MCF 10A (cell line): Measurements from ENCODE around the gene CFAP43. TPM values are rescaled to one million over a fixed set of nuclear protein-coding genes. Genes with fewer than 3 reads are reported as not detected.
A peak's percentile ranks its signal among the peaks of the same experiment; 100 is the strongest.

Experiments used
- BruUV-seq: library from RNA; stranded (reverse); fragments of 400-500 nt; replicated peaks from 2 replicates; lab custom pipeline; 2021; lab: Mats Ljungman, UMichigan
- CTCF ChIA-PET: fragments of 300-600 bp; sonication (Branson Sonifier 250); formaldehyde crosslinking; extraction: SDS; loops from one replicate; lab custom pipeline; 2021; ENCODE audit warnings: antibody characterized with exemption, inconsistent platforms; lab: Yijun Ruan, JAX
- POLR2A ChIA-PET: fragments of 300-600, 350-650 bp; sonication (Branson Sonifier 250); formaldehyde crosslinking; extraction: SDS; loops from one replicate; lab custom pipeline; 2020; ENCODE audit warnings: antibody characterized with exemption, inconsistent platforms; lab: Yijun Ruan, JAX
- DNase-seq: peaks from one replicate; pipeline ENCODE4 v3.0.0-alpha.2; 2018; ENCODE audit not compliant: unreplicated experiment
- H3K27ac Mint-ChIP-seq: one replicate; pipeline ENCODE4 v1.8.0; 2022; ENCODE audit warnings: mild to moderate bottlenecking, low read depth, mixed read lengths; ENCODE audit not compliant: unreplicated experiment
- H3K27me3 Mint-ChIP-seq: one replicate; pipeline ENCODE4 v1.8.0; 2022; ENCODE audit warnings: mixed read lengths; ENCODE audit not compliant: insufficient read depth, unreplicated experiment
- H3K36me3 Mint-ChIP-seq: one replicate; pipeline ENCODE4 v1.8.0; 2022; ENCODE audit warnings: mild to moderate bottlenecking, moderate library complexity, mixed read lengths; ENCODE audit not compliant: insufficient read depth, unreplicated experiment
- H3K4me1 Mint-ChIP-seq: one replicate; pipeline ENCODE4 v1.8.0; 2022; ENCODE audit warnings: mixed read lengths; ENCODE audit not compliant: insufficient read depth, unreplicated experiment
- H3K4me3 Mint-ChIP-seq: one replicate; pipeline ENCODE4 v1.8.0; 2022; ENCODE audit warnings: mild to moderate bottlenecking, moderate library complexity, mixed read lengths; ENCODE audit not compliant: unreplicated experiment
- H3K9me3 Mint-ChIP-seq: one replicate; pipeline ENCODE4 v1.8.0; 2022; ENCODE audit warnings: mixed read lengths; ENCODE audit not compliant: unreplicated experiment
- CTCF ChIP-seq: fragments of 200-600 bp; IDR thresholded peaks from one replicate; pipeline ENCODE4 v1.8.0; 2022; ENCODE audit warnings: antibody characterized with exemption, mild to moderate bottlenecking; ENCODE audit not compliant: unreplicated experiment
- intact Hi-C: fragments of 100-400 bp; cut with micrococcal nuclease; formaldehyde crosslinking; loops from 2 replicates; pipeline ENCODE4 v1.14.1; 2022
- total RNA-seq: library from RNA; stranded (reverse); gene quantifications from 2 replicates; pipeline ENCODE4 v1.2.3, GENCODE V29; 2022

The CFAP43 gene
- total RNA-seq, 1 experiment from 2014 or later: 0.42 TPM

GRCh38 chr10:104144931-104145330 lies 87.2 kb downstream of the CFAP43 start:
- ChIA-PET CTCF (interaction anchor here (1.0 kb wide), 1 partner anchor 534 kb away, joined by 3 read pairs; no protein-coding TSS in a partner anchor), POLR2A (interaction anchor here (0.6 to 1.2 kb wide), 3 partner anchors 13 to 61 kb away, joined by 3 read pairs; no protein-coding TSS in a partner anchor)
- intact Hi-C loops: no loop called here
- DNase-seq: no peak
- peaks cover 35% of the 10 kb centered on the region for H3K27me3 Mint-ChIP-seq
- H3K27ac Mint-ChIP-seq: no peak overlapping the region
- no peaks in the 10 kb centered on the region for H3K36me3 Mint-ChIP-seq
- BruUV-seq: no TSS peak
- H3K4me1 Mint-ChIP-seq: no peaks in the 10 kb centered on the region
- no peak overlapping the region for H3K4me3 Mint-ChIP-seq
- H3K9me3 Mint-ChIP-seq: no peaks in the 10 kb centered on the region
- TF ChIP-seq CTCF: no peak

GRCh38 chr10:104143829-104144228 lies 88.3 kb downstream of the CFAP43 start:
- BruUV-seq: no TSS peak
- no peaks in the 10 kb centered on the region for H3K36me3 Mint-ChIP-seq
- no peak for DNase-seq
- intact Hi-C loops: no loop called here
- POLR2A ChIA-PET: interaction anchor here (1.1 kb wide), 1 partner anchor 14 kb away, joined by 3 read pairs; no protein-coding TSS in a partner anchor
- CTCF ChIA-PET: interaction anchor here (0.7 to 1.0 kb wide), 2 partner anchors 24 to 533 kb away, joined by 3 read pairs; no protein-coding TSS in a partner anchor
- no peaks in the 10 kb centered on the region for H3K4me1 Mint-ChIP-seq
- TF ChIP-seq CTCF: no peak
- no peak overlapping the region for H3K4me3 Mint-ChIP-seq
- no peak overlapping the region for H3K27ac Mint-ChIP-seq
- H3K27me3 Mint-ChIP-seq: peaks cover 35% of the 10 kb centered on the region
- no peaks in the 10 kb centered on the region for H3K9me3 Mint-ChIP-seq

- CTCF ChIA-PET: interaction anchor here (0.6 to 1.0 kb wide), 3 partner anchors 61 to 416 kb away, joined by 3 read pairs; no protein-coding TSS in a partner anchor
- Mint-ChIP-seq H3K27me3 (peaks cover 32% of the 10 kb centered on the region), H3K27ac (no peak overlapping the region), H3K9me3 (no peaks in the 10 kb centered on the region), H3K4me3 (no peak overlapping the region), H3K36me3 (no peaks in the 10 kb centered on the region), H3K4me1 (no peaks in the 10 kb centered on the region)
- no peak for DNase-seq
- POLR2A ChIA-PET: interaction anchor here (3.1 kb wide), 1 partner anchor 20 kb away, joined by 16 read pairs; the partner anchor contains the start of gene SFR1
- no TSS peak for BruUV-seq
- no peak for TF ChIP-seq CTCF
- intact Hi-C loops: no loop called here
These were observed 90.1 kb downstream of the CFAP43 start for GRCh38 chr10:104142081-104142480.

- CTCF ChIA-PET: no interaction called here
- BruUV-seq: no TSS peak
- TF ChIP-seq CTCF: no peak
- H3K27ac Mint-ChIP-seq: no peak overlapping the region
- intact Hi-C loops: no loop called here
- no peak overlapping the region for H3K4me3 Mint-ChIP-seq
- H3K27me3 Mint-ChIP-seq: peaks cover 5% of the 10 kb centered on the region
- no peaks in the 10 kb centered on the region for H3K4me1 Mint-ChIP-seq
- DNase-seq: peak; percentile 14
- H3K9me3 Mint-ChIP-seq: no peaks in the 10 kb centered on the region
- no peaks in the 10 kb centered on the region for H3K36me3 Mint-ChIP-seq
- POLR2A ChIA-PET: interaction anchor here (0.8 kb wide), 1 partner anchor 83 kb away, joined by 3 read pairs; no protein-coding TSS in a partner anchor
These were observed 92.9 kb downstream of the CFAP43 start for GRCh38 chr10:104139221-104139620.
